Measurements from ENCODE around the gene SP2.

The SP2 gene

GRCh38 chr17:47953909-47954308 lies 57.9 kb downstream of the SP2 start:
- DNase-seq = peak; percentile 71

DNA sequence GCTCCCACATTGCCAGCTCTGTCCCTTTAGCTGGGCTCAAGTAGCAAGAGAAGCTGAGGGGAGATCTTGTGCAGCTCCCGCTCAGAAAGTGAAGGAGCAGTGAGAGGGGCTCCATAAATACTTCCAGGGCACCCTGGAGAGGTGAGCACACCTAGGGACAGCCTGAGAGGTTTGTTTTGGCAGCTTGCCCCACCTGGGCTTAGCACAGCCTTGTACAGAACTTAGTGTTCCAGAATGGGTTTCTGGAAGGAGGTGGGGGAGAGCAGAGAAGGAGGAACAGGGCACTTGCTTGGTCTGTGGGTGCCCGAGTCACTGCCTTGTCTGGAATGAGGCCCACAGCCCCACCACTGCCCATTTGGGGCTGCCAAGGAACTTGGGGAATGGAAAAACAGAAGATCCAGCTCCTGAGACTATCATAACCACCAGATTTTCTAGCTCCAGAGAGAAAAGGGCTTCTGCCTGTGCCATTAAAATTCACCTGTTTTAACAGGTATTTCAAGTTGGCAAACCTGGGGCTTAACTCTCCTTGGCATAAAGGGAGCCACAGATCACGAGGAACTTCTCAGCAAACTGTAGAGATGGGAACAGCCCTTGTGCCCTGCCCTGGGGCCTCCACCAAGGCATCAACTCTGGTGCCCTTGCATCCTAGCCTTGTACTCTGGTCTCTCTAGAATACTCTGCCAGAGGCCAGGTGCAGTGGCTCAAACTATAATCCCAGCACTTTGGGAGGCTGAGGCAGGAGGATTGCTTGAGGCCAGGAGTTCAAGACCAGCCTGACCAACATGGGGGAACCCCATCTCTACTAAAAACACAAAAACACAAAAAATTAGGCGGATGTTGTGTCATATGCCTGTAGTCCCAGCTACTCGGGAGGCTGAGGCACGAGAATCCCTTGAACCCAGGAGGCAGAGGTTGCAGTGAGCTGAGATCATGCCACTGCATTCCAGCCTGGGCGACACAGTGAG lies 59.7 kb downstream of the SP2 start:
- no peak for DNase-seq

- no peak for DNase-seq
Measured at GRCh38 chr17:47956791-47957590, 61.0 kb downstream of the SP2 start.

DNA sequence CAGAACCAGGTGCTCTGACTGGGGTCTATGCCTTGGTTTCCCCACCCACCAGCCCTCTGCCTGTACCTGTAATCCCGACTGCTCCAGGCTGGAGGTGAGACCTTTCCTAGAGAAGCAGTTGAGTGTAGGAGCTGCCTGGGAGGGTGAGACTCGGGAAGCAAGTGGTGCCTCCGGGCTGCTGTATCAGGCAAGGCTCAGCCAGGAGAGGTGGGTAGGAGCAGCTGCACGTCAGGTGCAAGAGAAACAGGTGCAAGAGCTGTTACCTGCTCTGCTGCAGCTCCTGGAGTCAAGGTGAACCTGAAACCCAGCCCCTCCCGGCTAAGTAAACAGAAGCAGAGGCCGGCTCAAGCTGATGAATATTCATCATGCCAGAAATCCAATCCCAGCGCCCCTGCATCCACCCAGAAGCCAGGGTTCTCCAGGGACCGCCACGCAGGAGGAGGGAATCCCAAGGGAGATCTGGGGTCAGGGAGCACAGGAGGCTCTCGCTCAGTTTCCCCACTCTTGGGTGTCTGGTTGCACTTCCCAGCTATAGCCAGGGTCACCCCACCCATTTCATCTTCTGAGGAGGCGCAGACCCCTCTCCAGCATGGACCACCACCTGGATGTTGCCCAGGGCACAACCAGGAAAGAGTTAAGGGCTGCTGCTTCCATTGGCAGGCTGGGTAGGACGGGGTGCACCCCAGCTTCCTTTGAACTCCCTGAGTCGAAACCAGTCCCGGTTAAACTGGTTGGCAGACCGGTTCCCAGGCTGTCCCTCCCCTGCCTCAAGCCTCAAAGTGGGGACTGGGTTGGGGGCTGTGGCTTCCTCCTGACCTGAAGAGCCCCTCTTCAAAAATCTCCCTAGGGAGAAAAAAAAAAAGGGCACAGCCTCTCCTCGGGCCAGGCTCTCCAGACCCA lies 61.8 kb downstream of the SP2 start, which contains the start of gene PRR15L:
Gene PRR15L (minus strand): TSS at position 293 of the 900 bp plus-strand sequence. CDS start 4,649 bp downstream, outside the sequence.
- no peak for DNase-seq

DNA sequence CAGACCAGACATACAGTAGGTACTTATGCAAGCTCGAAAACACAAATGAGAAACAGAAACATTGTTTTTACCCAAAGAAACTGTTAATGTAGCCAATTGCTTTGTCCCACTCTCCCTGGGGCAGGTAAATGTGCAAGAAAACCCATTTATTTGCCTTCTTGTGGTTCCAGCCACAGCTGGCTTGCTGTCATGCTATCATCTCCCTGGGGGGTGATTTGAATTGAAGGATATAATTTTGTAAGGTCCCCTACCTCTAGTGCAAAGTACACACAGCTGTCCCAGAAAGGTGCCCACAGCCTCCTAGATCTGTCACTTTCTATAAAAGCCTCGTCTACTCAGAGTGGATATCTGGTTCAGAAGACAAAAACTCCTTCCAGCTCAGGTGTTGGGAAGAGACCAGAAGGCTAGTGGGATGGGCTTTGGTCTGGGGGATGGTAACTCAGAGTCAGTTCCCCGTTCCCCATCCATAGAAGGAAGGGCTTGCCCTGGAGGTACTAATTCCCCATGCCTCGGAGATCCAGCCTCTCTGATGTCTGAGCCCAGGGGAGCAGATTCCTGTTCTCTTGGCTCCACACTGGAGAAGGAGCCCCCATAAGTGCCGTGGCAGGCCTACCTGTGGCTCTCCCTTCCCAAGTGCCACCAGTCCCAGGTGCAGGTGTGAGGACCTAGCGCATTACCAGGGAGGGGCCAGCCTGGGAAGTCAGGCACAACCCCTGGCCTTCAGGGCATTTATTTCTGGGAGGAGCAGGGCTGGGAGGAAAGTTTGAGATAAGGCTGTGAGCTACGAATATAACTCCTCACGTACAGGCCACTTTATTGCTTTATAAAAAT lies 64.0 kb downstream of the SP2 start:
- no peak for DNase-seq

DNA sequence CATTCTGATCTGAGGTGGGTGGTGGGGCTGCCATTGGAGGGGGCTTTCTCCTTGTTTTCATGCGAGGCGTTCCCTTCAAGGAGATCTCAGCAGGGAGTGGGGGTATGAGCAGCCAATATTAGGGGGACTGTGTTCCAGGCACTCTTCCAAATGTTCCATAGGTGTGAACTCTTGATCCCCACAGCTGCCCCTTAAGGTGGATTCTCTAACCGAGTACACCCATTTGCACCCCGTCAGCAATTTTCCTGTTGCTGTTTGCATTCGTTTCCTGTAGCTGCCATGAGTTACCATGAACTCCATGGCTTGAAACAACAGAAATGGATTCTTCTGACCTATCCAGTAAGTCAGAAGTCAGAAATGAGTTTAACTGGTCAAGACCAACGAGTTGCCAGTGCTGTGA lies 65.4 kb downstream of the SP2 start:
- DNase-seq = no peak

GRCh38 chr17:47962901-47963300 lies 66.9 kb downstream of the SP2 start:
- no peak for DNase-seq

- no peak for DNase-seq
Measured at GRCh38 chr17:47964856-47965255, 68.8 kb downstream of the SP2 start.

GRCh38 chr17:47966079-47966519 lies 70.1 kb downstream of the SP2 start:
- no peak for DNase-seq

GRCh38 chr17:47967607-47968252 lies 71.7 kb downstream of the SP2 start:
- peak; percentile 93 for DNase-seq

DNA sequence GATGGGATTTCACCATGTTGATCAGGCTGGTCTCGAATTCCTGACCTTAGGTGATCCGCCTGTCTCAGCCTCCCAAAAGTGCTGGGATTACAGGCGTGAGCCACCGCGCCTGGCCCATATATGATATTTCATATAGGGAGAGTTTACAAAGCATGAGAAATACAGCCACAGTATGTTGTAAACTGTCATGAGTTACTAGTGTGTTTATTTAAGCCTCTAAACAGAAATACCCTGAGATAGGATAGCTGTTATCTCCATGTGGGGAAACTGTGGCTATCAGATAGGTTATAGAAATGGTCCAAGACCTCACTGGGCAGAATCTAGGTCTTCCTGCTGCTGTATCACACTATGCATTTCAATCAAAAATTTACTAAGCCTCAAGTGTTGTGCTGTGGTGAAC lies 72.8 kb downstream of the SP2 start:
- no peak for DNase-seq

GRCh38 chr17:47969930-47970724 lies 74.1 kb downstream of the SP2 start:
- DNase-seq = no peak

GRCh38 chr17:47970725-47971499 lies 74.9 kb downstream of the SP2 start, which contains the start of gene CDK5RAP3:
Gene CDK5RAP3 (plus strand): TSS chr17:47971113. CDS start chr17:47971147, 34 bp downstream.
- peak; percentile 100 for DNase-seq

- DNase-seq = no peak
Measured at GRCh38 chr17:47973541-47973940, 77.5 kb downstream of the SP2 start.

DNA sequence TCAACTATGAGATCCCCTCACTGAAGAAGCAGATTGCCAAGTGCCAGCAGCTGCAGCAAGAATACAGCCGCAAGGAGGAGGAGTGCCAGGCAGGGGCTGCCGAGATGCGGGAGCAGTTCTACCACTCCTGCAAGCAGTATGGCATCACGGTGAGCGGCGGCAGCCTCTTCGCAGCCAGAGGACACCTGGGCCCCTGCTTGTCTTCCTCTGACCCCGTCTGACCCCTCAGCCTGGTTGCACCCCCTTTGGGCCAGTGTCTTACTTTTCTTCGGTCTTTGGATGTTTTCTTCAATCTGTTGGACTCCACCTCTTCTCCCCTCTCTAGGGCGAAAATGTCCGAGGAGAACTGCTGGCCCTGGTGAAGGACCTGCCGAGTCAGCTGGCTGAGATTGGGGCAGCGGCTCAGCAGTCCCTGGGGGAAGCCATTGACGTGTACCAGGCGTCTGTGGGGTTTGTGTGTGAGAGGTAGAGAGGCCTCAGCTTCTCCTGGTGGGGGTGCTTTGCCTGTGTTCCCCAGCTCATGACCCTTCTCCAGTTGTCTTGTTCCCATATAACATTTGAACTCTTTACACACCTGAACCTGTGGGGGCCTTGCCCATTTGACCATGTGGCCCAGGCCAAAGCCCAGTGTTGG lies 79.3 kb downstream of the SP2 start:
- DNase-seq = peak; percentile 68

- DNase-seq = no peak
Measured at GRCh38 chr17:47975823-47976205, 79.8 kb downstream of the SP2 start.

GRCh38 chr17:47978324-47978723 lies 82.3 kb downstream of the SP2 start:
- DNase-seq = peak; percentile 88

Measured in islet precursor cell (in vitro differentiated cells).